HG03064 (cell line): ENCODE data around the gene ANO4.
"Not testable (repeated sequence)": the region's sequence is repeated elsewhere in the genome, so short reads cannot be mapped to it uniquely, and the experiment has no call there.

Experiments
- ATAC-seq: cut with Tn5 transposase; IDR thresholded peaks from one replicate; pipeline ENCODE4 v1.9.1; 2021; ENCODE audit warnings: low read depth; ENCODE audit not compliant: unreplicated experiment

Gene ANO4

GRCh38 chr12:101076921-101077320 is 282.3 kb downstream of the ANO4 start:
- no peak for ATAC-seq

- ATAC-seq, result no peak
These were observed 283.4 kb downstream of the ANO4 start for GRCh38 chr12:101077791-101078528.

GRCh38 chr12:101078536-101079285 is 284.1 kb downstream of the ANO4 start:
- ATAC-seq, result no peak

- ATAC-seq, result no peak
These were observed 288.1 kb downstream of the ANO4 start for GRCh38 chr12:101082706-101083105.

GRCh38 chr12:101086490-101087135 is 292.0 kb downstream of the ANO4 start:
- no peak for ATAC-seq

- no peak for ATAC-seq
These were observed 293.3 kb downstream of the ANO4 start for GRCh38 chr12:101087920-101088319.

DNA sequence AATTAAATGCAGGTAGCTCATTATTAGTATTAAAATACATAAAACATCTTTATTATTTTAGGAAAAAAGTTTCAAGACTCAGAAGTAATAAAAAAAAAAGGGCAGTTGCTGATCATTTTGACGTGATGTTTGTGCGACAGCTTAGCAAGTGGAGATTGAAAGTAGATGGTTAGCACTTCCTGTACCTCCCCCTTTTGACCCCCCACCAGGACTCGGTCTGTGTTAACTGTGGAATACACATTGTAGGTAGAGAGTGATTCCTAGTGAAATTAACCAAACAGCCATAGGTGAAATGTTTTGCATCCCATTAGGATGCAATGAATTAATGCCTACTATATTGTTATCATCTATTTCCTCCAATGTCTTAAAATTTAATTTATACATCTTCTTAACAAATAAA is 294.7 kb downstream of the ANO4 start:
- ATAC-seq, result no peak

- not testable (repeated sequence) for ATAC-seq
These were observed 295.6 kb downstream of the ANO4 start for GRCh38 chr12:101090222-101090621.

- no peak for ATAC-seq
These were observed 303.4 kb downstream of the ANO4 start for GRCh38 chr12:101097829-101098580.

DNA sequence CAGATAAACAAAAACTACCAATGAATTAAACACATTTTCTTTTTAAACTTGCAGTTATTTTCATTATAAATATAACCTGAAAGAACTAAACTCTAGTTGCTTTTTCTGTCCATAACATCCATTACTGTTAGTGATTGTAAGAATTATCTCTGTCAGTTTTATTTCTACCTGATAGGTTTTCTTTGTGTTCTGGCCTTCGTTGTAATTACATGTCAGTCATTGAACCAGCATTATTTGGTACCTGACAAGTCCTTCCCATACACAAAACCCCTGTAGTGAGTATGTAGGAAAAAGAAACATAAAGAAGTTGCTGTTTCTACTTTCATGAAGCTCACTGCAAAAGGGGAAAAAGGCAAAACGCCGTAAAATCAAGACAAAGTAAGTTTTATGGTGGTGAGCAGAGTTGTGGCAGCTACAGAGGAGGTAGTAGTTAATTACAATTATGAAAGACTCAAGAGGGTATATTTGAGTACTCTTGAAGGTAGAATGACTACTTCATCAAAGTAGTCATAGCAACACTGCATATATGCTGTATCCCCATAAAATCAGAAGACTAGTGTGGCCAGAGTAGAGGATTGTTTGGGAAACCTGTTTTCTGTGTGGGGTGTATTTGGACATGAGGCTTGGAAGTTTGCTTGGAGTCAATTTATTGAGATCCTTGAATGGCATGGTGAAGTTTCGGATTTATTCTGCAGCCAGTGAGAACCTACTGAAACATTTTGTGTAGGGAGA is 312.6 kb downstream of the ANO4 start:
- no peak for ATAC-seq

- no peak for ATAC-seq
These were observed 313.6 kb downstream of the ANO4 start for GRCh38 chr12:101108130-101108529.

GRCh38 chr12:101110866-101111265 is 316.3 kb downstream of the ANO4 start:
- ATAC-seq, result no peak

DNA sequence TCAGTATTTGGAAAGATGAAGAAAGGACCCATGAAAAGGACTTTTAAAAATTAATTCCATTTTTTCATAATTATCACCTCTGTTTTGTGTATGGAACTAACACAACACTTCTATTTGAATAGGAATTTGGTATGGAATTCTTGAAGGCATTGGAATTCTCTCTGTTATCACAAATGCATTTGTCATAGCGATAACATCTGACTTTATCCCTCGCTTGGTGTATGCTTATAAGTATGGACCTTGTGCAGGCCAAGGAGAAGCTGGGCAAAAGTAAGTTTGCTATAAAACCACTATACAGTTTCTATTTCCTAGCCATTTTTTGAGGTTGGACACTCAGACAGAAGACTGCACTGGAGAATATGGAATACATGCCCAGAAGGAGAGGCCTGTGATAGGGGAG is 316.9 kb downstream of the ANO4 start:
- no peak for ATAC-seq

- ATAC-seq, result no peak
These were observed 320.8 kb downstream of the ANO4 start for GRCh38 chr12:101115326-101115725.

GRCh38 chr12:101116911-101117310 is 322.3 kb downstream of the ANO4 start:
- no peak for ATAC-seq

DNA sequence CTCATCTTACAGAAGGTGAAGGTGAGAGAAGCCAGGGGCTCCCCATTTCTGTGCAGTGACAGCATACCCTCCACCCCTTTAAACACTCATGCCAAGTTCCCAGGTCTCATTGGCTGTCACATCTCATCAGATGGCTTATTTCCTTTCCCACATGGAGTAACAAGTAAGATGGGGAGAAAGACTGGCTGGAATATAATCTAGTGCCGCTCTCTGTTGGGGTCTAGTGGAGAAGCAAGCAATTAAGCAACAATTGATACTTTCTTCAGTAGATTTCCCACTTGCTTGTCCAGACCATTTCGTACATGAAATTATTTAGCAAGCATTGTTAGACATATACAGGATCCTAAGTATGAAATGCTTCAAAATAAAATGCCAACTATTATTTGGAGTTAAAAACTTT is 323.3 kb downstream of the ANO4 start:
- ATAC-seq, result no peak

DNA sequence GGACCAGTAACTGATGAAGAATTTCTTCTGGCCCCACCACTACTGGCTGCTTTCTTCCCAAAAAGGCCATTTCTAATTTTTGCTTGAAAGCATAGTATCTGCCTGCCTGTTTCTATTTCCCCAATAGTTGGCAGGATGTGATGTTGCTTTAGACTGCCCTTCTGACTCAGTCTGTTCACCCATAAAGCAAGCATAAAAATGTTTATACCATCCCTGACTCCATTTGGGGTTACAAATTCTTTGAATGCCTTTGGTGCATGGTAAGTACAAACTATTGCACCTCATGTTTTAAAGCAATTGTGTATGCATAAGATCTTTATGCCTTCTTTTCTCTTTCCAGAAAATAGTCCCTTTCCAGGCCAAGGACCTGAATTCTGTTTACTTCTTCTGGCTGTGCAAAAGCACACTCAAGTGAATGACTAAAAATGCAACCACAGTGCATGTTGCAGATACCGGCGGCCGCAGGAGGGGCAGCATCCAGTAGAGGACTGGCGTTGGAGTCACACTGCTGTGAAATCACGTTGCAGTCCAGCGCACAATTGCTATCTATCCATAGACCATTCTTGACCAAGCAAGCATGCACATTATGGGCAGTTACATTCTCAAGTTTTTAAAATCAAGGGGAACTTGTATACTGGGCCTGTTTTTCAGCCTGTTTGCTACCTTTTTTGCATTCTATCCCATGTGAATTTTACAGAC is 333.1 kb downstream of the ANO4 start:
- no peak for ATAC-seq

GRCh38 chr12:101145777-101146431 is 351.3 kb downstream of the ANO4 start:
- not testable (repeated sequence) for ATAC-seq

DNA sequence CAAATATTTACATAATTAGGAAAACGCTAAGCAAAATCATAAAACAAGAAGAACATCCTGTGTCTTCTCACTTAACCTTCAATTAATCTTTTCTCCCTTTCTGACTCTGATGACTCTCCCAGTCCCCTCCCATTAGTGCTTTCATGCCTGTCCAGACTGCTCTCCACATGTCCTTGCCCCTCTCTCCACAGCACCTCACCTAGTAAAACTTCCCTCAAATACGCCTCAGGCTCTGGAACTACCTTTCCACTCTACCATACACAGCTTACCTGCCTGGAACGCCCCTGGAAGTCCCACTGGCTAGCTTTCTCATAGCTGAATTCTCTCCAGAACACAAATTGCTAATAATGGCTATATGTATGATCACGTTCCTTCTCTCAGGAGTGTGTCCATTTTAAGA is 370.7 kb downstream of the ANO4 start:
- no peak for ATAC-seq
